NCI-H2107 treated with DMSO at 0.1 percent for 48 hours (cell line): ENCODE results near the gene UBA7.
"Not testable (repeated sequence)": the region's sequence is repeated elsewhere in the genome, so short reads cannot be mapped to it uniquely, and the experiment has no call there.

Experiments used
- DNase-seq: peaks from one replicate; lab custom pipeline; 2025; ENCODE audit not compliant: unreplicated experiment; lab: John Stamatoyannopoulos, UW

The UBA7 gene

GRCh38 chr3:49813497-49814174 lies at the start of gene UBA7:
TSS of gene UBA7 (minus strand) at chr3:49813953. CDS start at chr3:49813787, 166 bp downstream.
- DNase-seq, result no peak

GRCh38 chr3:49859576-49860305 lies 46.0 kb upstream of the UBA7 start:
- no peak for DNase-seq

- DNase-seq, result peak; percentile 76
Observed at GRCh38 chr3:49856181-49857005, 42.6 kb upstream of the UBA7 start, which contains the start of gene TRAIP. TSS of gene TRAIP (minus strand) at chr3:49856564. CDS start at chr3:49856453, 111 bp downstream.

GRCh38 chr3:49855662-49856061 lies 41.9 kb upstream of the UBA7 start:
- no peak for DNase-seq

DNA sequence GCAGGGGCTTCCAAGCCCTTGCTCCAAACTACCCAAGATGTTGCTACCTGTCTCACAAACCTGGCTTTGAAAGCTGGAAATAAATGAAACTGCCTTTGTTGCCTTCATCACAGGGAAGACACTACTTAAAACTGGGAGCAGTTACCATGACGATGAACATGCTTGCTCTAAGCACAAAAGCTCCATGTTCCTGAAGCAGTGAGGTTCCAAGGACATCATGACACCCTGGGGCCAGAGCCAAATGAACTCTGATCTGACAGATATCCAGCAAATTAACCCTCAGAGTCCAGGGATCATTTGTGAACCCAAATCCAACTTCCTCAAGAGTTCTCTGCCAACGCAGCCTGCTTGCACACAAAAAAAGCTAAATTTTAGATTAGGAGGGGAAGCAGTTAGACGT lies 31.9 kb upstream of the UBA7 start:
- DNase-seq, result no peak

GRCh38 chr3:49844464-49845183 lies 30.9 kb upstream of the UBA7 start:
- DNase-seq, result no peak

GRCh38 chr3:49842843-49843517 lies 29.2 kb upstream of the UBA7 start:
- no peak for DNase-seq

- DNase-seq, result no peak
Observed at GRCh38 chr3:49841806-49842205, 28.1 kb upstream of the UBA7 start.

GRCh38 chr3:49841126-49841696 lies 27.5 kb upstream of the UBA7 start:
- DNase-seq, result peak; percentile 68

- no peak for DNase-seq
Observed at GRCh38 chr3:49840388-49840787, 26.6 kb upstream of the UBA7 start.

GRCh38 chr3:49839193-49839809 lies 25.5 kb upstream of the UBA7 start:
- peak; percentile 30 for DNase-seq

GRCh38 chr3:49831341-49831740 lies 17.6 kb upstream of the UBA7 start:
- no peak for DNase-seq

DNA sequence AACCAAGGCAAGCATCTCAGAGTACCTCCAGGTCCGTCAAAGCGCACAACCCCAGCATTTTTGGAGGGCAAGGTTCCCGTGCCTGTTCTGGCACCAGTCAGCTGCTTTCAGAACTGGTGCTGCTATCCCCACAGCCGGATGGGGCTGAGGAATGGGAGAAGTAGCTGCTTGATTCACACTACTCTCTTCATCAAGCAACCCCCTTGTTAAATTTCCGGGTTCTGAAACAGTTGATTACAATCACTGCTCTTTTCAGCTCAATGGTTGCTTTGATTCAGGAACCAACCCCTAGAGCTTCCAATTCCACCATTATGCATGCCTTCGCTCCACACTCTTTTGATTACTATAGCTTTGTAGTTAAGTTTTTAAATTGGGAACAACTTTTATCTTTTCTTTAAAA lies 12.3 kb upstream of the UBA7 start:
- DNase-seq, result no peak

GRCh38 chr3:49823131-49823530 lies 9.4 kb upstream of the UBA7 start:
- DNase-seq, result not testable (repeated sequence)

GRCh38 chr3:49812916-49813496 lies 747 bp downstream of the UBA7 start:
- no peak for DNase-seq

DNA sequence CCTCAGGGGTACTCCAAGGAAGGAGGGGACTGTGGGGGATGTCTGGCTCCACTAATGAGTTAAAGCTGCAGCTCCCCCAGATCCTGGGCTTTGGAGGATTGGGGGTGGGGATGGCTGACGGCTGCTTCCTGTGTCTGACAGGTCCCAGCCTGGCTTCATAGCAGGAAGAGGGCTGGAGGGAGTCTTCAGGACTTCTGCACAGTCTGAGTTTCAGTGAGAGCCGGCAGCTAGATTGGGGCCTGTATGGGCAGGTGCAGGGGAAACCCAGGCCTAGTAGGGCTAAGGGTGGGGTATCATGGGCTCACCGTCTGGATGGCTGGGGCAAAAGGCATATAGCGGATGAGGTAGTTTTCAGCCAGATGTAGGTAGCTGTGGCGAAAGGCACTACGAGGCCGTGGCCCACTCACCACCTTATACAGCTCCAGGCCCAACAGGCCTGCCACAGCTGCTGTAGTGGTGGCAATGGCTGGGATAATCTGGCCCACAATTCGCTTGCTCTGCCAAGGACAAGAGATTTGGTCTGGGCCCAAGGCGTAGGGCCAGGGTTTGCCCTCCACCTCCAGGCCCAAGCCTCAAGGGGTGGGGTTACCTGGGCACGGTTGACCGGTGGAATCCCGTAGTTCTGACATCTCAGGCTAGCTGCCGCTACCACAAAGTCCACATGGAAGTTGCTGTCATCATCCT lies 6.2 kb downstream of the UBA7 start:
- DNase-seq, result no peak

DNA sequence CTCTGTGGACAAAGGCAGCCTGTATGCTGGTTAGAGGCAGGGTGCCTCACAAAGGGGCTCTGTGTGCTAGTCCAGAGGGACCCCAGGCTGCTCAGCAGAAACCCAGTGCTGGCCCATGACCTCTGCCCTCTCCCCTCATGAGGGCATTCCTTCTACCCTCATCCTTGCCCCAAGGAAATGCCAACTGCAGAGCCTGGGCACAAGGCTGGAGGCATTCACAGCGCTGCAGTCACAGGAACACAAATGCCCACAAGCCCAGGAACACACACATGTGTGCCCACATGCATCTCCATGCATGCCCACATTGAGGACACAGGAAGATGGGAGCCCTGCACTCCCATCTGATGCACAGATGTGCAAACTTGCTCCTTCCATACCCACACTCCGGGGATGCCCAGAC lies 6.9 kb downstream of the UBA7 start:
- no peak for DNase-seq

DNA sequence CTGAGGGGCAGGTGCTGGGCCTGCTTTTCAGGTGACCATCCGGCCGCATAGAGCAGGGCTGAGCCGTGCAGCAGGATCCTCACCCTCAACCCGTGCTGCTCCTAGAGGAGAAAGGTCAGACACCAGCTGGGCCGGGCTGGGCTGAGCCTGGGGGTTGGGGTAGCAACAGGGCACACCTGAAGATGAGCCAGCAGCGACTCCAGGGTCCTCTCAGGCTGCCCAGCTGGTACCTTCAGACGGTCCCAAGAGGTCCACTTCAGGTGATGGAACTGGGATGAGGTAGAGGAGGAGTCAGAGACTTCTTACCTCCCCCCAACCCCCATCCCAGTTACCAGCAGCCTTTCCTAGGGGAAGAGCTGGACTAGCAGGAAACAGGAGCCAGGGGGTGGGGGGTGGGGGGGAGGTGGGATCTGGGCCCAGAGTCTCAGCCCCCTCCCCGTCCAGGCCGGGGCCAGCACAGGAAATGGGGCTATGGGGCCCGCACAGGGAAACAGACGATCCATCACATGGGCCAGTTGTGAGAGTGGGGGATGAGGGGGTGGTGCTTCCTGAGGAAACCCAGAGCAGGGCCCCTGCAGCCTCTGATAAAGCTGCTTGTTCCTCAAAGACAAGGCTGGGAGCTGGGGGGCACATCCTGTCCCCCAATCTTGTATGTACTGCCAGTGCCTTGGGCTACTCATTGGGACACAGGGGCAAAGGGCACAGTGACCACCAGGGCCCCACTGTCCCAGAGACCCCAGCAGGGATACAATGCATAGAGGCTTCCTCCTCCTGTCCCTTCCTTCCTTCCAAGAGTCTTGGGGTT lies 7.7 kb downstream of the UBA7 start:
- DNase-seq, result no peak
